ENCODE data around the gene PHB1. TPM values are rescaled to one million over a fixed set of nuclear protein-coding genes. Genes with fewer than 3 reads are reported as not detected.

Gene PHB1
- total RNA-seq, 1 donor from 2014 or later = 128 TPM

- no peak overlapping the region for H3K4me3 Mint-ChIP-seq (ENCODE audit: unreplicated experiment)
- H3K9me3 Mint-ChIP-seq (ENCODE audit: unreplicated experiment) = peaks cover 6% of the 10 kb centered on the region
- no peaks in the 10 kb centered on the region for H3K4me1 Mint-ChIP-seq (ENCODE audit: unreplicated experiment)
- peaks cover 3% of the 10 kb centered on the region for H3K36me3 Mint-ChIP-seq (ENCODE audit: unreplicated experiment)
- no peak for TF ChIP-seq CTCF (IDR thresholded peaks at IDR 0.05)
- no peak overlapping the region for H3K27ac Mint-ChIP-seq (ENCODE audit: unreplicated experiment)
- peaks cover 4% of the 10 kb centered on the region for H3K27me3 Mint-ChIP-seq (ENCODE audit: unreplicated experiment)
- DNase-seq (ENCODE audit: extremely low spot score, unreplicated experiment) = no peak
These were observed 31.6 kb downstream of the PHB1 start for GRCh38 chr17:49383060-49383459.

GRCh38 chr17:49382556-49382955 lies 32.1 kb downstream of the PHB1 start:
- no peak for TF ChIP-seq CTCF (IDR thresholded peaks at IDR 0.05)
- Mint-ChIP-seq H3K4me3 (ENCODE audit: unreplicated experiment) (no peak overlapping the region), H3K27ac (ENCODE audit: unreplicated experiment) (no peak overlapping the region), H3K27me3 (ENCODE audit: unreplicated experiment) (peaks cover 4% of the 10 kb centered on the region), H3K36me3 (ENCODE audit: unreplicated experiment) (peaks cover 3% of the 10 kb centered on the region), H3K9me3 (ENCODE audit: unreplicated experiment) (peaks cover 6% of the 10 kb centered on the region), H3K4me1 (ENCODE audit: unreplicated experiment) (no peaks in the 10 kb centered on the region)
- no peak for DNase-seq (ENCODE audit: extremely low spot score, unreplicated experiment)

GRCh38 chr17:49381793-49382192 lies 32.9 kb downstream of the PHB1 start:
- Mint-ChIP-seq H3K9me3 (ENCODE audit: unreplicated experiment) (peaks cover 6% of the 10 kb centered on the region), H3K4me3 (ENCODE audit: unreplicated experiment) (no peak overlapping the region), H3K27ac (ENCODE audit: unreplicated experiment) (no peak overlapping the region), H3K4me1 (ENCODE audit: unreplicated experiment) (no peaks in the 10 kb centered on the region), H3K27me3 (ENCODE audit: unreplicated experiment) (peaks cover 4% of the 10 kb centered on the region), H3K36me3 (ENCODE audit: unreplicated experiment) (peaks cover 3% of the 10 kb centered on the region)
- no peak for DNase-seq (ENCODE audit: extremely low spot score, unreplicated experiment)
- TF ChIP-seq CTCF (IDR thresholded peaks at IDR 0.05) = no peak

GRCh38 chr17:49381033-49381432 lies 33.6 kb downstream of the PHB1 start:
- Mint-ChIP-seq H3K27ac (ENCODE audit: unreplicated experiment) (no peak overlapping the region), H3K4me3 (ENCODE audit: unreplicated experiment) (no peak overlapping the region), H3K36me3 (ENCODE audit: unreplicated experiment) (peaks cover 3% of the 10 kb centered on the region), H3K27me3 (ENCODE audit: unreplicated experiment) (peaks cover 4% of the 10 kb centered on the region), H3K9me3 (ENCODE audit: unreplicated experiment) (peaks cover 6% of the 10 kb centered on the region), H3K4me1 (ENCODE audit: unreplicated experiment) (no peaks in the 10 kb centered on the region)
- no peak for TF ChIP-seq CTCF (IDR thresholded peaks at IDR 0.05)
- DNase-seq (ENCODE audit: extremely low spot score, unreplicated experiment) = no peak

GRCh38 chr17:49379926-49380325 lies 34.8 kb downstream of the PHB1 start:
- Mint-ChIP-seq H3K36me3 (ENCODE audit: unreplicated experiment) (peaks cover 3% of the 10 kb centered on the region), H3K27ac (ENCODE audit: unreplicated experiment) (no peak overlapping the region), H3K9me3 (ENCODE audit: unreplicated experiment) (peaks cover 6% of the 10 kb centered on the region), H3K4me3 (ENCODE audit: unreplicated experiment) (no peak overlapping the region), H3K27me3 (ENCODE audit: unreplicated experiment) (peaks cover 4% of the 10 kb centered on the region), H3K4me1 (ENCODE audit: unreplicated experiment) (no peaks in the 10 kb centered on the region)
- DNase-seq (ENCODE audit: extremely low spot score, unreplicated experiment) = no peak
- no peak for TF ChIP-seq CTCF (IDR thresholded peaks at IDR 0.05)
